GM12878 (cell line): Measurements from ENCODE around the gene FHOD3. TPM values are rescaled to one million over a fixed set of nuclear protein-coding genes. Genes with fewer than 3 reads are reported as not detected.

Experiments
- ATF3 ChIP-seq: IDR thresholded peaks from 2 replicates; pipeline ENCODE4 v1.6.1; 2011; ENCODE audit warnings: low read depth, mild to moderate bottlenecking, low read length, moderate library complexity, borderline replicate concordance; ENCODE audit errors: extremely low read depth
- ATF7 ChIP-seq: fragments of 450-650 bp; IDR thresholded peaks from 2 replicates; pipeline ENCODE4 v1.6.1; 2016; ENCODE audit warnings: low read depth, mild to moderate bottlenecking
- BMI1 ChIP-seq: fragments of 450-650 bp; IDR thresholded peaks from 2 replicates; pipeline ENCODE4 v1.6.1; 2016; ENCODE audit warnings: mild to moderate bottlenecking, moderate library complexity, borderline replicate concordance
- DPF2 ChIP-seq: fragments of 450-650 bp; IDR thresholded peaks from 2 replicates; pipeline ENCODE4 v1.6.1; 2017; ENCODE audit warnings: mild to moderate bottlenecking
- IRF4 ChIP-seq: IDR thresholded peaks from 2 replicates; pipeline ENCODE4 v1.6.1; 2011; ENCODE audit warnings: low read depth, low read length
- POLR2AphosphoS5 ChIP-seq: IDR thresholded peaks from 2 replicates; pipeline ENCODE4 v1.6.1; 2011; ENCODE audit warnings: mild to moderate bottlenecking, low read length, inconsistent platforms
- RUNX3 ChIP-seq: IDR thresholded peaks from 2 replicates; pipeline ENCODE4 v1.6.1; 2012; ENCODE audit warnings: low read length, inconsistent platforms
- TAF1 ChIP-seq: IDR thresholded peaks from 2 replicates; pipeline ENCODE4 v1.6.1; 2011; ENCODE audit warnings: mild to moderate bottlenecking, low read depth, low read length, borderline replicate concordance
- TBL1XR1 ChIP-seq: IDR thresholded peaks from 2 replicates; pipeline ENCODE4 v1.6.1; 2012; ENCODE audit warnings: low read depth, low read length, improper control_type of control experiment
- USF2 ChIP-seq: IDR thresholded peaks from 2 replicates; pipeline ENCODE4 v1.6.1; 2011; ENCODE audit warnings: low read depth, low read length, improper control_type of control experiment, borderline replicate concordance
- polyA plus RNA-seq, 11 experiments: library from polyadenylated mRNA; depleted of rRNA in 4 of 11; unstranded in 6 of 11; stranded (reverse) in 5 of 11; fragments of >200 nt; fragmentation: Nextera tagmentation in 4 of 11; fragmentation: Illumina TruSeq in 1 of 11; extraction: Ambion mirVana in 4 of 11; extraction: Trizol in 1 of 11; gene quantifications; 1 replicate in 1 of 11; 2 replicates in 10 of 11; pipeline versions ENCODE4 v1.2.1 to v1.2.3, GENCODE V29; 2011 to 2016; ENCODE audit warnings: inconsistent platforms in 2 of 11, missing spikeins in 2 of 11, low read depth in 1 of 11
- total RNA-seq, 4 experiments: library from RNA; depleted of rRNA in 3 of 4; stranded (reverse); fragments of >200 nt in 3 of 4; fragmentation: Illumina TruSeq in 1 of 4; extraction: Trizol in 1 of 4; gene quantifications; 2 replicates each; pipeline versions ENCODE4 v1.2.1 to v1.2.3, GENCODE V29; 2013 to 2021
- TF ChIP-seq, protein P1 (sequence below): fragments of 450-650 bp; IDR thresholded peaks from 2 replicates; pipeline ENCODE4 v1.6.1; 2016; ENCODE audit warnings: mild to moderate bottlenecking, moderate library complexity, borderline replicate concordance
- TF ChIP-seq, protein P2 (sequence below), 3 experiments: IDR thresholded peaks in 2 of 3; conservative IDR thresholded peaks in 1 of 3; 2 replicates each; pipeline ENCODE4 v1.5.1; 2011; ENCODE audit warnings: low read depth in 3 of 3, low read length in 3 of 3, mild to moderate bottlenecking in 3 of 3, control low read depth in 2 of 3, moderate library complexity in 2 of 3, inconsistent platforms in 1 of 3, mixed read lengths in 1 of 3; ENCODE audit not compliant: control insufficient read depth in 2 of 3, insufficient read depth in 1 of 3; ENCODE audit errors: extremely low read depth in 1 of 3
- TF ChIP-seq, protein P3 (sequence below): fragments of 150-350 bp; IDR thresholded peaks from 2 replicates; pipeline ENCODE4 v1.6.1; 2014; ENCODE audit warnings: mild to moderate bottlenecking, low read depth, low read length
- TF ChIP-seq, protein P4 (sequence below): fragments of 450-650 bp; IDR thresholded peaks from 2 replicates; pipeline ENCODE4 v1.6.1; 2017; ENCODE audit warnings: mild to moderate bottlenecking, low read depth, inconsistent platforms; ENCODE audit not compliant: poor library complexity, severe bottlenecking

FHOD3 gene
- total and polyA plus RNA-seq, 10 of the 15 experiments (the other 5 are each of a cell fraction or from before 2014, with no cell fraction given): 0.77 to 26.7 (median 10.4) TPM

GRCh38 chr18:36327352-36328316, 30.1 kb downstream of the FHOD3 start (continued):
- TF ChIP-seq, protein P1, sequence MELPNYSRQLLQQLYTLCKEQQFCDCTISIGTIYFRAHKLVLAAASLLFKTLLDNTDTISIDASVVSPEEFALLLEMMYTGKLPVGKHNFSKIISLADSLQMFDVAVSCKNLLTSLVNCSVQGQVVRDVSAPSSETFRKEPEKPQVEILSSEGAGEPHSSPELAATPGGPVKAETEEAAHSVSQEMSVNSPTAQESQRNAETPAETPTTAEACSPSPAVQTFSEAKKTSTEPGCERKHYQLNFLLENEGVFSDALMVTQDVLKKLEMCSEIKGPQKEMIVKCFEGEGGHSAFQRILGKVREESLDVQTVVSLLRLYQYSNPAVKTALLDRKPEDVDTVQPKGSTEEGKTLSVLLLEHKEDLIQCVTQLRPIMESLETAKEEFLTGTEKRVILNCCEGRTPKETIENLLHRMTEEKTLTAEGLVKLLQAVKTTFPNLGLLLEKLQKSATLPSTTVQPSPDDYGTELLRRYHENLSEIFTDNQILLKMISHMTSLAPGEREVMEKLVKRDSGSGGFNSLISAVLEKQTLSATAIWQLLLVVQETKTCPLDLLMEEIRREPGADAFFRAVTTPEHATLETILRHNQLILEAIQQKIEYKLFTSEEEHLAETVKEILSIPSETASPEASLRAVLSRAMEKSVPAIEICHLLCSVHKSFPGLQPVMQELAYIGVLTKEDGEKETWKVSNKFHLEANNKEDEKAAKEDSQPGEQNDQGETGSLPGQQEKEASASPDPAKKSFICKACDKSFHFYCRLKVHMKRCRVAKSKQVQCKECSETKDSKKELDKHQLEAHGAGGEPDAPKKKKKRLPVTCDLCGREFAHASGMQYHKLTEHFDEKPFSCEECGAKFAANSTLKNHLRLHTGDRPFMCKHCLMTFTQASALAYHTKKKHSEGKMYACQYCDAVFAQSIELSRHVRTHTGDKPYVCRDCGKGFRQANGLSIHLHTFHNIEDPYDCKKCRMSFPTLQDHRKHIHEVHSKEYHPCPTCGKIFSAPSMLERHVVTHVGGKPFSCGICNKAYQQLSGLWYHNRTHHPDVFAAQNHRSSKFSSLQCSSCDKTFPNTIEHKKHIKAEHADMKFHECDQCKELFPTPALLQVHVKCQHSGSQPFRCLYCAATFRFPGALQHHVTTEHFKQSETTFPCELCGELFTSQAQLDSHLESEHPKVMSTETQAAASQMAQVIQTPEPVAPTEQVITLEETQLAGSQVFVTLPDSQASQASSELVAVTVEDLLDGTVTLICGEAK: peak; percentile 95
- TF ChIP-seq, protein P2, sequence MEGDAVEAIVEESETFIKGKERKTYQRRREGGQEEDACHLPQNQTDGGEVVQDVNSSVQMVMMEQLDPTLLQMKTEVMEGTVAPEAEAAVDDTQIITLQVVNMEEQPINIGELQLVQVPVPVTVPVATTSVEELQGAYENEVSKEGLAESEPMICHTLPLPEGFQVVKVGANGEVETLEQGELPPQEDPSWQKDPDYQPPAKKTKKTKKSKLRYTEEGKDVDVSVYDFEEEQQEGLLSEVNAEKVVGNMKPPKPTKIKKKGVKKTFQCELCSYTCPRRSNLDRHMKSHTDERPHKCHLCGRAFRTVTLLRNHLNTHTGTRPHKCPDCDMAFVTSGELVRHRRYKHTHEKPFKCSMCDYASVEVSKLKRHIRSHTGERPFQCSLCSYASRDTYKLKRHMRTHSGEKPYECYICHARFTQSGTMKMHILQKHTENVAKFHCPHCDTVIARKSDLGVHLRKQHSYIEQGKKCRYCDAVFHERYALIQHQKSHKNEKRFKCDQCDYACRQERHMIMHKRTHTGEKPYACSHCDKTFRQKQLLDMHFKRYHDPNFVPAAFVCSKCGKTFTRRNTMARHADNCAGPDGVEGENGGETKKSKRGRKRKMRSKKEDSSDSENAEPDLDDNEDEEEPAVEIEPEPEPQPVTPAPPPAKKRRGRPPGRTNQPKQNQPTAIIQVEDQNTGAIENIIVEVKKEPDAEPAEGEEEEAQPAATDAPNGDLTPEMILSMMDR (IDR thresholded peaks at IDR 0.05 in 2 of 3, conservative IDR thresholded peaks at IDR 0.05 in 1 of 3; ENCODE audit: control insufficient read depth in 2 of 3, extremely low read depth in 1 of 3, insufficient read depth in 1 of 3, low read depth in 3 of 3, low read length in 3 of 3): no peak
- TF ChIP-seq IRF4: no peak
- TF ChIP-seq BMI1: no peak
- TF ChIP-seq POLR2AphosphoS5: no peak
- no peak for TF ChIP-seq USF2
- TF ChIP-seq ATF7: peak; percentile 11; the same call in 1 of the 2 replicates
- TF ChIP-seq, protein P3, sequence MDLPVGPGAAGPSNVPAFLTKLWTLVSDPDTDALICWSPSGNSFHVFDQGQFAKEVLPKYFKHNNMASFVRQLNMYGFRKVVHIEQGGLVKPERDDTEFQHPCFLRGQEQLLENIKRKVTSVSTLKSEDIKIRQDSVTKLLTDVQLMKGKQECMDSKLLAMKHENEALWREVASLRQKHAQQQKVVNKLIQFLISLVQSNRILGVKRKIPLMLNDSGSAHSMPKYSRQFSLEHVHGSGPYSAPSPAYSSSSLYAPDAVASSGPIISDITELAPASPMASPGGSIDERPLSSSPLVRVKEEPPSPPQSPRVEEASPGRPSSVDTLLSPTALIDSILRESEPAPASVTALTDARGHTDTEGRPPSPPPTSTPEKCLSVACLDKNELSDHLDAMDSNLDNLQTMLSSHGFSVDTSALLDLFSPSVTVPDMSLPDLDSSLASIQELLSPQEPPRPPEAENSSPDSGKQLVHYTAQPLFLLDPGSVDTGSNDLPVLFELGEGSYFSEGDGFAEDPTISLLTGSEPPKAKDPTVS: no peak
- TF ChIP-seq, protein P4, sequence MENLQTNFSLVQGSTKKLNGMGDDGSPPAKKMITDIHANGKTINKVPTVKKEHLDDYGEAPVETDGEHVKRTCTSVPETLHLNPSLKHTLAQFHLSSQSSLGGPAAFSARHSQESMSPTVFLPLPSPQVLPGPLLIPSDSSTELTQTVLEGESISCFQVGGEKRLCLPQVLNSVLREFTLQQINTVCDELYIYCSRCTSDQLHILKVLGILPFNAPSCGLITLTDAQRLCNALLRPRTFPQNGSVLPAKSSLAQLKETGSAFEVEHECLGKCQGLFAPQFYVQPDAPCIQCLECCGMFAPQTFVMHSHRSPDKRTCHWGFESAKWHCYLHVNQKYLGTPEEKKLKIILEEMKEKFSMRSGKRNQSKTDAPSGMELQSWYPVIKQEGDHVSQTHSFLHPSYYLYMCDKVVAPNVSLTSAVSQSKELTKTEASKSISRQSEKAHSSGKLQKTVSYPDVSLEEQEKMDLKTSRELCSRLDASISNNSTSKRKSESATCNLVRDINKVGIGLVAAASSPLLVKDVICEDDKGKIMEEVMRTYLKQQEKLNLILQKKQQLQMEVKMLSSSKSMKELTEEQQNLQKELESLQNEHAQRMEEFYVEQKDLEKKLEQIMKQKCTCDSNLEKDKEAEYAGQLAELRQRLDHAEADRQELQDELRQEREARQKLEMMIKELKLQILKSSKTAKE: no peak
- TF ChIP-seq ATF3: no peak
- no peak for TF ChIP-seq TBL1XR1
- no peak for TF ChIP-seq TAF1
- 0 out of 2 replicates have a peak, but pooled peaks have one; percentile 13 for TF ChIP-seq DPF2
- TF ChIP-seq RUNX3: peak; percentile 55
